SKM-1 (cell line): ENCODE measurements around the gene MED15.

Experiments
- DNase-seq: peaks from one replicate; lab custom pipeline; 2025; ENCODE audit not compliant: unreplicated experiment; lab: John Stamatoyannopoulos, UW

Gene MED15

DNA sequence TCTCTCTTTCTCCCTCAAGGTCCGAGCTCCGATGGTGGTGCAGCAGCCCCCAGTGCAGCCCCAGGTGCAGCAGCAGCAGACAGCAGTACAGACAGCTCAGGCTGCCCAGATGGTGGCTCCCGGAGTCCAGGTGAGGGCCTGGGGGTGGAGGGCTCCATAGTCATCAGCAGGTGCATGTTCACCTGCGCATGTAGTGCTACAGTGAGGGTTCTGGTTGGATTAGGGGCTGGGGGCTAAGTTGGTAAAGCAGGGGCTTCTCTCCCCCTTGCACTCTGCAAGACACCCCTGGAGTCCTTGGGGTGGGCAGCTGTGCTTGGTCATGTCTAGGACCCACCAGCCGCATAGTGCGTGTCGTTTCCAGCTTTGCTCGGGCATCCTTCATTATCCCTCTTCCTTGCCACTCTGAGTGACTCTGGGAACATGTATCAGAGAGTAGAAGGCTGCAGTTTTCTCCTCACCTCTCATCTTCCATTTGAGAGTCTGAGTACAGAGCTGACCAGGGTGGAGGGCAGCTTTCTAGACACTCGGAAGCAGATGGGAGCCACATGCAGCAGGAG lies 61.2 kb downstream of the MED15 start:
- no peak for DNase-seq

DNA sequence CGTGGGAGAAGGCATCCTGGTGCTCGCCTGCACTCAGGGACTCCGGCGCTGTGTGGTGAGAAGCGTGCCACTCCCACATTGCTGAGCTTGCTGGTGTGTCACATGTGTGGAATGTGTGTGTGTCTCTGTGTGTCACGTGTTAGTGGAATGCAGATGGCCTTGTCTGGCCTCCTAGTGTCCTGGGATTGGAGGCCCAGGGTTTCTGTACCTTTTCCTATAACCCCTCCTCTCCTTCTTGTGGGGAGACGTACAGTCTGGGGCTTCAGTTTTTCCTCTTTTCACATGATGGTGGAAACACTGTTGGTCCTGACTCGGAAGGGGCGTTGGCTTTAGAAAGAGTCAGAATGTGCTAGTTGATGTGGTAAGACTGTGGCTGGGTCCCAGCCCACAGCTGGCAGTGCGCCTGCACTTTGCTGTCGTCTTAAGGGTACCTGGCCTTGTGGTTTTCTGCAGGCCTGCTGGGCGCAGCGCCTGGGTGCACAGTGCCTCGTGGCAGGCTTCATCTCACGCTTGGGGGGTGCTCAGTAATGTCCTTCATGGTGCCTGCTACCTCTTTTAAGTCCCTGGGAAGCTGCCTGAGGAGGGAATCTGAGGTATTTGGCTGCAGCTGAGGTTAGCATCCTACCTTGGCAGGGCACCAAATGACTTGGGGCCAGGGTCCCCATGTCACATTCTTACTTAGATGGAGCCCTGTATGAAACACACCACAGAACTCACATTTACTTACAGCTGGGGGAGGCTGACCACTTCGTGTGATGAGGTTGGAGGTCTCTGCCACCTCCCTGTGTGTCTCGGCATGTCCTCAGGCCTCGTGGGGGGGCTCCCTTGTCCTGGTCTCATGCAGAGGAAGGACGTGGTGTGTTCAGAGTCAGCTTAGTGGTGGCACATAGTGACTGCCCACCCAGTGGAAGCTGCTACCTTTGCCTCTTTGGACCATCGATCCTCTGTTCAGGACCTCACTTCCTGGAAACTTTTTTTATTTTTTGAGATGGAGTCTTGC lies 61.9 kb downstream of the MED15 start:
- no peak for DNase-seq

DNA sequence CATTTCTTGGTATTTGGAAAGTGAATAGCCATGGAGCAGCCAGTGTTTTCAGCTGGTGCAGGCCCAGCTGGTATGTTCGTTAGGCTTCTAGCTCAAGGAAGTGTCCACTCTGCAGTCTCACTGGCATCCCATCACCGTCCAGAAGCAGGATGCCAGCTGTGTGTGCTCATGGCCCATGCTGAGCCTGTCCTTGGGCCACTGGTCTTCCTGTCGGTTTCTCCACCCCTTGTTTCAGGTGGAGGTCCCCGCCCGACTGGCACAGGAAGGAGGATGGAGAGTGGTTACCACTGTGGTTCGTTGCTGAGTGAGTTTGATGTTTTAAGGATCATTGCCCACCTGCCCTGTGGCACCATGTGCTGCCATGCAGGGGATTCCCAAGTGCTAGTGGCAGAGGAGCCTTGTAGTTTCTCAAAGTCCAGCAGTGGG lies 63.7 kb downstream of the MED15 start:
- no peak for DNase-seq

DNA sequence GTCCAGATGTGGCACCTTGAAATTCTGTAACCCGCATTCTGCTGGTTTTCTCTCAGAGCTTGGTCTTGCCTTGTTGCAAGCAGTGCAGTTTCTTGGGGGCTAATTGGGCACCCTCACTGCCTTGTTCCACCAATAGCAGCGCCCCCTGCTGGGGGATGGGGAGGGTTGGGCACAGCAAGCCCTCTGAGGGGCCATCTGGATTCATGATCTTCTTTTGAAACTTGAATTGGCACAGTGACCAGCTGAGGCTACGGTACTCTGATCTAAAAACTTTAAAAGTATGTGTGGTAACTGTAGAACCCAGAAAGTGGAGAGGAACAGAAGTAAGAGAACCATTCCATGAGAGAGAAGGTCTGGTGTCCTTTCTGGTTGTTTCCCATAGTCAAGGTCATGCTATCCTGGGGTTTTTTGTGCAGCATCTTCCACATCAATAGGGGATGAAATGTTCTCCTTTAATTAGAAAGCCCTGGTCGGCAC lies 64.2 kb downstream of the MED15 start:
- DNase-seq: no peak

DNA sequence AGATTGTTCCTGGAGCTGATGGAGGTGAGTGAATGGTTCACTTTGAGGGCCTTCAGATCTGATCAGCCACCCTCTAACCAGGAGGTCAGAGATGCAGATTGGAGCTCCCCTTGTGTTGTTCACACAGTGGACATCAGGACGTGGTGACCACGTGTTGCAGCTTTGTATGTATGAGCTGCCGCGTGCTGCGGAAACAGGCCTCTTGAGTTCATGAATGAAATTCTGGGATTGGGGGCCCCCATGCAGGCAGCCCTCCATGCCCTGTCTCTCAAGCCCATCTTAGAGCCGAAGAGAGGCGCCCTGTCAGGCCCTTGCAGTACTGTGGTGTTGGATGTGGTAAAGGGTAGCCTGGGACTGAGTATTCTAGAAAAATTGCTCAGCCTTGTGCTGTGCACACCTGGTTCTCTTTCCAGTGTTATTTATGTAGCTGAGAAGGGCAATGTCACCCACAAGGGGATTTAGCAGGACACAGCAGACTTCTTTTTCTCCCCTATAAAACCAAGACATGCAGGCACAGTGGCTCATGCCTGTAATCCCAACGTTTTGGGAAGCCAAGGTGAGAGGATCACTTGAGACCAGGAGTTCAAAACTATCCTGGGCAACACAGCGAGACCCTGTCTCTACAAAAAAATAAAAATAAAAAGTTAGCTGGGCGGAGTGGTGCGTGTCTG lies 64.9 kb downstream of the MED15 start:
- no peak for DNase-seq

DNA sequence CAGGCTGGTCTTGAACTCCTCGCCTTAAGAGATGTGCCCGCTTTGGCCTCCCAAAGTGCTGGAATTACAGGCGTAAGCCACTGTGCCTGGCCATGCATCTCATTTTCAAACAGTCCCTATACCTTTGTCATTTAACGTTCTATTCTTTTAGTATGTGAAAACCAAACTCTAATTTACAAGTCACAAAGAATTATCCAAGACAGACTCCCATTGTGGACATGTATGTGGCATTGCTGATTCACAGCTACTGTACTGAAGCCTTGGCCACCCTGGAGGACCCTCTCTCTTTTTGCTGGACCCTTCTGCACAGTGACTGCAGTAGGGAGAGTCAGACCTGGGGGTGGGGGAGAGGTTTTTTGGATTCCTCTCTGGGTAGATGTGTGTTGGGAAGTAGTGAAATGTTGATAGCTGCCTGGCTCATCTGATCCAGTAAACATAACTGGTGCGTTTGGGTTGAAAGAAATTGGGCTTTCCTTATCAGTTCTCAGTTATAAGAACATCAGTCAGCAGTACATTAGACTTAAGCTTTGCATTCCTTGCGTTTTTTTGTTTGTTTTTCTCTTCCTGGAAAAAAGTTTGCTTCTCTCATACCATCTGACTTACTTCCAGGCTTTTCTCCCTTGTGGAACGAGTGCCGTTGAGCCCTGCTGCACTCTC lies 65.9 kb downstream of the MED15 start:
- DNase-seq: no peak

DNA sequence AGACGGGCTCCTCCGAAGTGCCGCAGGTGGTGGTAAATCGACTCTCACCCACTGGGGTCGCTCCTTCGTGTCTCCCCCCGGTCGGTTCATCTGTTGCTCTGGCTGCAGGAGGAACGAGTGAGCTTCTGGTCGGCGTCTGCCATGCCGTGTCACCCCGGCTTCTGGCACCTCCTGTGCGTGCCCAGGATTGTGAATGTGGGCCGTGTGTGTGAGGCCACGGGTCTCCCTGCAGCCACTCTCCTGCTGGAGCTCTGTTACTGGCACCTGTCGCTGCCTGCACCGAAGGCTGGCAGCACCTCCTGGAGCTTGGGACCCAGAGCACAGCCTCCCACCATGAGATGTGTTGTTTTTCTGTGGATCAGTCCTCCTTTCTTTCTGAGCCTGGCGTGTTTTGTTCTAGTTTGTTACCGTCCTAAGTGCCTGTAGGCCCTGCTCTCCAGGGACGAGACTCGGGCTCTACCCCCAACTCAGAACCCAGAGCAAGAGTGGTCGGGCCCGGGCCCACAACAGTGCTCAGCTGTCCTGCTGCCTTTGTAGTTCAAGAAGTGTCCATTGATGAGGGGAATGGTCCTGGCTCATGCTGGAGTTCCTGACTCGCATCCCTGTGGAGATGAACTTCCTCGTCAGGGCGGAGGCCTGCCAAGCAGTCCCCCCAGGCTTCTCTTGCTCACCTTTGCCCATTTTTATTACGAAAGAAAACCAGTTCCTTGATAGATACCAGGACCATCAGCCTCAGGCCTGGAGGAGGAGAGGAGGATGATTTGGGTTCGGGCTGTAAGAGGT lies 66.6 kb downstream of the MED15 start:
- no peak for DNase-seq

DNA sequence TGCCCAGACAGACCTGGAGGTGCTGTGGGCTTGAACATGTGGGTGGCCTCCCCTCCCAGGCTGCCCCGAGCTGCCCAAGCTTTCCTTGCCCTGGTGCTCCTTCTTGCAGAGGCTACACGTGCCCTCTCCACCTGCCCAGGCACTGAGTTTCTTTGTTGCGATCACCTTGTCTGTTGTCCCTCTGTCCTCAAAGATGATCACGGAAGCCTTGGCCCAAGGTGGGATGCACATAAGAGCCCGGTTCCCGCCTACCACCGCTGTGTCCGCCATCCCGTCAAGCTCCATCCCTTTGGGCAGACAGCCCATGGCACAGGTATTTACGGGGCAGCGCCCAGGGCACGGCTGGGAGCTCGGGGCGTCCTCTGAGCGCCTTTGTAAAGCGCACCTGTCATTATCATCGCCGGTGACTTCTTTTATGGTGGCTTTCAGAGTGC lies 67.5 kb downstream of the MED15 start:
- no peak for DNase-seq

DNA sequence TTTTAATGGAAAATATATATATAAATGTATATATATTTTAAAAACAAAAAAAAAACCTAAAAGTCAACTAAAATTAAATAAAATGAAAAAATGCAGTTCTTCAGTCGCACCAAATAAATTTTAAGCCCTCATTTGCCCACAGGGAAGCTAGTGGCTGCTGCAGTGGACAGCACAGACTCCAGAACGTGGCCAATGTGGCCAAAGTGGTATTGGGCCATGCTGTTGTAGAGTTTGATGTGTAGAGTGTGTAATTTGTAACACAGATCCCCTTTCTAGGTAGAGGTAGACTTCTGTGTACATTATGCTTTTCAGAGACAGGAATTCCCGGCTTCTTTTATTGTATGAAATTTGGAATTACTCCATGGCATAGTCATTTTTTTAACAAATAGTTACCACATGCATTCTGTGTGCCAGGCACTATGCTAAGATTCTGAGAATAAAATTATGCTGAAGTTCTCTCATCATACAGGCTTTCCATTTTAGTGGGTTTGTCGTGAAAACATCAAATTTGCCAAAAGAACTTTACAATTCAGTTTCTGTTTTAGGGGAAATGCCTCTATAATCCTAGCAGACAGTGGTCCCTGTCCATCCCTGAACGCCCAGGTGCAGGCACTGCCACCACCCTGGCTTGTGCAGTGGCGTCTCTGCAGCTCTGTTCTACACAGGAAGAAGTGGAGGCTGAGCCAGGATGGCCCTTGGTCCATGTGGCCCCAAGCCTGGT lies 68.5 kb downstream of the MED15 start:
- no peak for DNase-seq

DNA sequence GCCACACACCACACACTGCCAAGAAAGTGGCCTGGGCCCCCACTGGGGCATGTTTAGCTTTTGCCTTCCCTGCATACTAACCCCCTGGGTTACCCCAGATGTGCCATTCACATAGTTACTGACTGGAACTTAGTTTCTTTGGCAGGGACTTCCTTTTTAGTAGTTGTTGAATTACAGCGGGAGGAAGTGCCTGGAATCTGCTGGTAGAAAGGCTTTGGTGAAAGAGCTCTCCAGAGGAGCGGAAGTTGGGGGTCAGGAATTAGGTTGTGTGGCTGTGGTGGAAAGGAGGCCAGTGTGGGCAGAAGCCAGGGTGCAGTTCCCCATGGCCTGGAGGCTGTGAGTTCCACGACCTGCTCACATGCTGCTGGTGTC lies 69.0 kb downstream of the MED15 start:
- no peak for DNase-seq

DNA sequence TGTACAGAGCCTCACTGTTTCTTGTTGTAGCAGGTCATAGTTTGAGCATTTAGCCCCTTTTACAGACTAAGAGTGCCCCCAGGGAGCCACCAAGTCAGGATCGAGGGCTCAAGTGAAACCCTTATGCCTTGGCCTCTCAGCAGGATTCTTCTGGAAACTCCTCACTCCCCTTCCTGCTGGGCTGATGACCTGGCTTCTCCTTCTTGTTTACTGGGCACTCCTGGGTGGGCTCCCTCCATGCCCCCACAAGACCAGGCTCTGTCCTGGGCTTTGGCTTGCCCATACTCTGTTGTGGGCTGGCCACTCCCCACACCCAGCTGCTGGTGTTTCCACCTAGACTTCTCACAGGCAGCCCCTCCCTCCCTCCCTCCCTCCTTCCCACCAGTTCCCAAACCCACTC lies 69.6 kb downstream of the MED15 start:
- no peak for DNase-seq

DNA sequence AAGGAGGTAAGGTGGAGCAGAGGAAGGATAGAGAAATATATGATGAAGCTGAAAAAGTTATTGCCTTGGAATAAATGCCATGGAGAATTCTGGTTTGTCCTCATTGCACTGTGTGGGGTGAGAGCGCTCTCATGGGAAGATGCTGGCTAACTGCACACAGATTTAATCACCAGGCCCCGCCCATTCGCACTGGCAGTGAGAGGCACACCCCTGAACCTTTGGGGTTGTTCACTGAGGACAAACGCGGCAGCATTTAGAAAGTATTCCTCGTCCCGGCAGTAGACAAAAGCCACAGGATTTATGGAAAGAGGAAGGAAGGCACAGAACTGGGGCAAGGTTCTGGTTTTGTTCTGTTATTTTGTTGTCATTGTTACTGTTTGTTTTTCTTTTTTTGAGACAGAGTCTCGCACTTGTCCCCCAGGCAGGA lies 70.2 kb downstream of the MED15 start:
- DNase-seq: no peak

DNA sequence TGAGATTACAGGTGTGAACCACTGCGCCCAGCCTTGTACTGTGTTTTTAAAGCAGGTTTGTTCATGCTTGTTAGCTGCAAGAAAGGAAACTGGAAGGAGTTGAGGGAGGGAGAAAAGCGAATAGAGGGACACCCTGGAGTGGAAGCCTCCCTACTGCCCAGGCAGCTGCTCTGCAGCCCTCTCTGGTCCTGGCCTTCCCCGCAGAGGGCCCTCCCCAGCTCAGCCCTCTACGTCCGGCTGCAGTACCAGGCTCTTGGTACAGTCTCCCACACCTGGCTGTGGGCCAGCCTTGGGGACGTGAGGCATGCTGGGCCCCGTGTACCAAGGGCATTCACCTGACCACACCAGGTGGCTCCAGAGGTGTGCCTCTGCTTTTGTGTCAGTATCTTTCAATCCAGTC lies 70.8 kb downstream of the MED15 start:
- DNase-seq: no peak

DNA sequence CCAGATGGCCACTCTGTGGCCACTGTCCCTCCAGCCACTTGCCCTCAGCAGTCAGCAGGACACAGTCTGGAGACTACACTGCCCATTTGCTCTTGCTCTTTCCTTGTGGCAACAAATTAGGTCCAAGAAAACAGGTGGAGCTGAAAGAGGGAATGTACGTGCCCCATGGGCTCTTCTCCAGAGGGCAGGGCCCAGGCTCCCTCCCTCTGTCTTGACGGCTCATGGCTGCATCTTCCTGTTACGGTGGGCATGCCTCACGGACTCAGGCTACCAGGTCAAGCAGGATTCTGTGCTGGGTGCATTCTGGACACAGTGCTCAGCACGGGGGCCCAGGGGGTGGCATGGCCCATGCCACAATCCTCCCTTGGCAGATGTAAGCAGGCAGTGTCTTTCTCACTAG lies 71.3 kb downstream of the MED15 start:
- DNase-seq: no peak

DNA sequence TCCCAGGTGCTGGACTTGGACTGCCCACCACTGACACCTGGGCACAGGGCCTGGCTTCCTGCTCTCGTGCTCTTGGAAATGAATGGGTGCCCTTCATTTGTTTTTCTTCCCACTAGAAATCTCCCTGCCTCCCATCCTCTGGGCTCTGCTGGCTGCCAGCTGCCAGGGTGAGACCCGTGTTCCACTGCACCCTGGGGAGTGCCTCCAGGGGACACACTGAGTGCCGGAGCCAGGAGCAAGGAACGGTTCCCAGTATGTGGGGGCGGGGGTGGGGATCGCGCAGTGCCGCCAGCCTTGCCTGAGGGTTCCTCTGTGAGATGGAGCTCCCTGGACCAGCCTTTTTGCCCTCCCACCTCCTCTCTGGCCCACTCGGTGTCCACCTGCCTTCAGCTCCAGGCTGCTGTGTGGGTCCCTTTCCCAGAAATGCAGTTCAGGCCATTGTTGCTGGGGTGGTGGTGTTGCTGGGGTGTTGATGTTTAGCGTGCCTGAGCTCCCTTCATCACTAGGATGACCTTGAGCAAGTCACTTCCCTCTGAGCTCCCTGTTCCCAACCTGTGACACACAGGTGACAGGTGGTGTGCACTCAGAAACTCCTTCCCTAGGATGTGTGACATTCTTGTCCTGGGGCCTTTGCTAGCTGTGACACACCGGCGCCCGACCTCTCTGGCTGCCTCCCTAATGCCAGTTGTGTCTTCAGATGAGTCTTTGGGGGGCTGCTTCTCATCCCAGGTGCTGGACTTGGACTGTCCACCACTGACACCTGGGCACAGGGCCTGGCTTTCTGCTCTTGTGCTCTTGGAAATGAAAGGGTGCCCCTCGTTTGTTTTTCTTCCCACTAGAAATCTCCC lies 72.1 kb downstream of the MED15 start:
- no peak for DNase-seq

DNA sequence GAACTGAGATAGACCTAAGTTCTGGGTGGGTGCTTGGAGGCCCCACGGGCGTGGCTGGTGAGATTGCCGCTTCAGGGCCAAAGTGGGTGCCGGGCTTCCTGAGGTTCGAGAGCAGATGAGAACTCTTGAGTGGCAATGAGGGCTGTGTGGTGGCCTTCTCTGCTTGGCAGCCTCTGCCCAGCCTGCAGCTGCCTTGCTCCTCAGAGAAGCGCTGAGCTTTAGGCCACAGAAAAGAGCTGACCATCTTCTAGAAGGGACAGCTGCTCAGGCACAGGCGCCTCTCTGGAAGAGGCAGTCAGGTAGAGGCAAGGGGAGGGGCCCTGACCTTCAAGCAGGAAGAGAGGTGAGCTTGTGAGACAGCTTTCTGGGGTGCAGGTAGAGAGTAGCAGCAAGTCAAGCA lies 72.8 kb downstream of the MED15 start:
- DNase-seq: no peak

DNA sequence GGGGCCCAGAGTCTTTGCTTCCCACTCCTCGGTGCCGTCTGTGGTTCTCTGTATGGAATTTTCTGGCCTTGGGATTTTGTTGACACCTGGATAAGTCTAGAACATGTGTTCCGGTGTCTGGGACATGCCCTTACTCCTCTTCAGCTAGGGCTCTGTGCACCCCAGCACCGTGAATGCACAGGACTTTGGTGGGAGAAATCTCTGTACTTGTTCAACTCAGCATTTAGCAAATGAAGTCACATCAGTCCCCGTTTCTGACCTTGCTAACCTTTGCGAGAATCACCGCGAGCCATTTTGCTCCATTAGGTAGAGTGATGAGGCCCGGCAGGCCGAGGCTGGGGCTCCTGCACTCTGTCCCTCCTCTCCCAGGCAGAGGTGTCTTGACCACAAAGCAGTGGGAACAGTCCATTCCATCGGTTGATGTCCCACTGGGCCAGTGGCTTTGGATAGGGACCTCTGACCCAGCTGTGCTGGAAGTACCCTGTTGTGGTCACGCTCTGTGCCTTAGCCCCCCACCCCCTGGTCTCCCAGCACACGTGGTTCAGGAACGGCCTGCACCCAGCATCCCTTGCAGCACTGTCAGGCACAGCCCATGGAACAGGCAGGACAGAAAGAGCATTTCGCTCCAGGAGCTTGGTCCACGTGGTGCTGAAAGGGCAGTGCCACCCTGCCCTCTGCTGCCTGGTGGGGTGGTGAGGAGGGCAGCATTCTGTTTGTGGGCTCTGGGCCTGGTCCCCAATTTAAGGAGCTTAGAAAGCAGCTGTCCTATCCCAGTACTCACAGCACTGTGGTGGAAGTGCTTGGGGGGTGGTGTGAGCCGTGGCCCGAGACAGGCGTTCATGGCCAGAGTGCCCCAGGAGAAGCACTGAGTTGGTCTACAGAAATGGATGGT lies 73.4 kb downstream of the MED15 start:
- DNase-seq: no peak
